ENCODE measurements around the gene ZNF276.
A peak's percentile ranks its signal among the peaks of the same experiment; 100 is the strongest.
"Not testable (repeated sequence)": the region's sequence is repeated elsewhere in the genome, so short reads cannot be mapped to it uniquely, and the experiment has no call there.

The ZNF276 gene, protein sequence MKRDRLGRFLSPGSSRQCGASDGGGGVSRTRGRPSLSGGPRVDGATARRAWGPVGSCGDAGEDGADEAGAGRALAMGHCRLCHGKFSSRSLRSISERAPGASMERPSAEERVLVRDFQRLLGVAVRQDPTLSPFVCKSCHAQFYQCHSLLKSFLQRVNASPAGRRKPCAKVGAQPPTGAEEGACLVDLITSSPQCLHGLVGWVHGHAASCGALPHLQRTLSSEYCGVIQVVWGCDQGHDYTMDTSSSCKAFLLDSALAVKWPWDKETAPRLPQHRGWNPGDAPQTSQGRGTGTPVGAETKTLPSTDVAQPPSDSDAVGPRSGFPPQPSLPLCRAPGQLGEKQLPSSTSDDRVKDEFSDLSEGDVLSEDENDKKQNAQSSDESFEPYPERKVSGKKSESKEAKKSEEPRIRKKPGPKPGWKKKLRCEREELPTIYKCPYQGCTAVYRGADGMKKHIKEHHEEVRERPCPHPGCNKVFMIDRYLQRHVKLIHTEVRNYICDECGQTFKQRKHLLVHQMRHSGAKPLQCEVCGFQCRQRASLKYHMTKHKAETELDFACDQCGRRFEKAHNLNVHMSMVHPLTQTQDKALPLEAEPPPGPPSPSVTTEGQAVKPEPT

DNA sequence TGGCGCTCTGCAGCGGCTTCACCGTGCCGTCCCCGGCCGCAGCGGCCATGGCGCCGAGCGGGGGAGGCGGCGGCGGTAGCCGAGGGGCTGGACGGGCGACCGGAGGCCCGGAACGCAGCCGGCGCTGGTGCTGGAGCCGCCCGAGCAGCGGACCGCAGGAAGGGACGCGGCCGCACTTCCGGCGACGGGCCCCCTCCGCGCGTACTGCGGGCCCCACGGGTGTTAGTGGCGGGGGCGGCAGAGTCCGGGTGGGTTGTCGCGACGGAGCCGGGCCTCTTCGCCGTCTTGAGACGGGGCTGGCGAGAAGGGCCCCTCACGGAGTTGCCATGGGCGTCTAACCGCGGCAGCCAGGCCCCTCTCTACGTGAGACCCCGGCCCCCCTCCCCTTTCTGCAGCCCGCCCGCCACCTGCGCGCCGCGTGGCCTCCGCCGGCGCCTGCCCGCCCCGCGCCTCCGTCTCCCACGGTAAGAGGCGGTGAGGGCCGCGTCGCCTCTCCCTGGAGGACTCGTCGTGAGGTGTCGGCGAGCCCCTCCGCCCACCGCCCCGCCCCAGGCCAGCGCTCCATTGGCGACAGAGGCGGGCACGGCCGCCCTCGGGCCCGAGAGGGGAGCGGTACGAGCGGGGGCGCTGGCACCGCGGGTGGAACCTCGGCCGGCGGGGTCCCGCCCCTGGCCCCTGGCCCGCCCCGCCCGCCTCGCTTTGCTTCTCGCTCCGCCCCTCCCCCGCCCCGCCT is at the start of gene ZNF276, which contains the start of gene VPS9D1:
ZNF276 (plus strand) TSS at position 725 of the 733 bp plus-strand sequence. CDS start 104 bp downstream, outside the sequence.
VPS9D1 (minus strand) TSS at position 86 of the 733 bp plus-strand sequence; CDS start at position 49, 37 bp downstream.
- DNase-seq = peak; percentile 7 to 76

DNA sequence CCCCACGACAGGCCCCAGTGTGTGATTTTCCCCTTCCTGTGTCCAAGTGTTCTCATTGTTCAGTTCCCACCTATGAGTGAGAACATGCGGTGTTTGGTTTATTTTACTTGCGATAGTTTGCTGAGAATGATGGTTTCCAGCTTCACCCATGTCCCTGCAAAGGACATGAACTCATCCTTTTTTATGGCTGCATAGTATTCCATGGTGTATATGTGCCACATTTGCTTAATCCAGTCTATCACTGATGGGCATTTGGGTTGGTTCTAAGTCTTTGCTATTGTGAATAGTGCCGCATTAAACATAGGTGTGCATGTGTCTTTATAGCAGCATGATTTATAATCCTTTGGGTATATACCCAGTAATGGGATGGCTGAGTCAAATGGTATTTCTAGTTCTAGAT is 49.8 kb upstream of the ZNF276 start:
- DNase-seq = not testable (repeated sequence)

DNA sequence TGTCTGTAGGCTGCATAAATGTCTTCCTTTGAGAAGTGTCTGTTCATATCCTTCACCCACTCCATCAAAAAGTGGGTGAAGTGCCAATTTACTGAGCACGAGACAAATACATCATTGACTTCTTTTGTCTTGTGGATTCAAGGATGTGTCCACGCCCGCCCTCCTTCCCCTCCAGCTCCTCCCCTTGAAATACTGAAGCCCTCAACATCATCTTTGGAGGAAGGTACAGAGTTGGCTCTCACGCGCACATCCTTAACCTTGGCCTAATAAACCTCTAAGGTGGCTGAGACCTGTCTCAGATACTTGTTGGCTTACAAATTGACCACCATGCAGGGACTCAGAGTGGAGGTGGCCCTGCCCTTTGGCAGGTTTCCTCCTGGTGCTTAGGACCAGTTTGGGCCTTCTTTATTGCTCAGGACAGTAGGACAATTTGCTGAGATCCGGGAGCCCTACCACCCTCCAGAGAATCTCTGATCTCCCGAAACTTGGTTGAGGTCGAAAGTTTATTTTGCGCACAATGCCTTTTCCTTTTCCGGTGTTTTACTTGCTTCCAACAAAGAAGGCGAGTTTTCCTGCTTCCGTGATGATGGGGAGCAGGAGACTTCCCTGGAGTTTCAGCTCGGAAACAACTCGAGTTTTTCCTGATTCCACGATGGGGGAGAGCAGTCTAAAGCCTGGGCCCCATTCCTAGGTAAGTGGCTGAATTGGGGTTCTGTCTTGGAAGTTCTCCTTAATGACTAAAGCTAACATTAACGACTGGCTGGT is 49.0 kb upstream of the ZNF276 start:
- no peak for DNase-seq

DNA sequence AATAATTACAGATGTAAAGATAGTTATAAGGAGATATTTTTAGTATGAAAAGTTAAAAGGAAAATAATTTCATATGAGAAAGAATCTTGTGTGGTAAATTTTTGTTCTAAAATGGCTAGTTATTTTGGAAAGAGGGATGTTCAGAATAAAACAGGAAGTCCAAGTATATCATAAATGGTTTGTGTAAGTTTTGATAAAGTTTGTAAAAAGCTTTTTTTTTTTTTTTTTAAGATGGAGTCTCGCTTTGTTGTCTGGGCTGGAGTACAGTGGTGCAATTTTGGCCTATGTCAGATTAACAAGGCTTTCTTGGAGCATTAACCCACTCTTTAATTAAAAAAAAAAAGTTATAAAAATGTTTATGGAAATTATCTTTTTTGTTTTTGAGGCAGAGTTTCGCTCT is 43.1 kb upstream of the ZNF276 start:
- DNase-seq = no peak

DNA sequence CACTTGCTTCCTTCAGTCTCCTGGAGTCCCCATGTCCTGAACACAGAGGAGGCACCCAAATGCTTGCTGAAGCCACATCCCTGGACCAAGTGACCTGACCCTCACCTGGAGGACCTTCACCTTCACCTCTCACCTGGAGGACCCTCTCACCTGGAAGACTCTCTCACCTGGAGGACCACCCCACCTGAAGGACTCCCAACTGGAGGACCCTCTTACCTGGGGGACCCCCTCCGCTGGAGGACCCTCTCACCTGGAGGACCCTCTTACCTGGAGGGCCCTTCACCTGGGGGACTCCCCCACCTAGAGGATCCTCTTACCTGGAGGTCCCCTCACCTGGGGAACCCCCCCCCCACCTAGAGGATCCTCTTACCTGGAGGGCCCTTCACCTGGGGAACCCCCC is 35.4 kb upstream of the ZNF276 start:
- no peak for DNase-seq

DNA sequence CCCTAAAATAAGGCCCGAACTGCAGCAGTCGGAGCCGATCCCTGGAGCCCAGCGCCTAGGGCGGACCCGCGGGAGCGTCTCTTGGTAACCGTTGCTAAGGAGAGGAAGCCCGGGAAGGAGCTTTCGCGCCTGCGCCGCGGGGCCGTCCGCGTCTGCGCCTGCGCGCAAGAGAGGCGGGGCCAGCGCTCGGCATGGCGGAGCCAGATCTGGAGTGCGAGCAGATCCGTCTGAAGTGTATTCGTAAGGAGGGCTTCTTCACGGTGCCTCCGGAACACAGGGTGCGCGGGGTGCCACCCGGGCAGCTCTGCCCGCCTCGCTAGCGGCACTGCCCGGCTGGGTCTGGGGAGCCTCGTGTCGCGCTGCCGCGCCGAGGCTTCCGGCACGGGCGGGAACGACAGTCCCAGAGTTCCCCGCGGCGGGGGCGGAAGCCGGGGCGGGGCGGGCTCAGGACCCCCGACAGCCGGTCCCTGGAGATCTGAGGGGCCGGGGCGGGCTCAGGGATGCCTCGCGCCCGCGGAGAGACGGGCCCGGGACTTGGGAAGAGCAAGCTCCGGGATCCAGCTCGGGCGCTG is 34.7 kb upstream of the ZNF276 start, which contains the start of gene CDK10:
CDK10 (plus strand) TSS at position 170 of the 572 bp plus-strand sequence; CDS start at position 192, 22 bp downstream.
- peak; percentile 64 to 89 for DNase-seq

DNA sequence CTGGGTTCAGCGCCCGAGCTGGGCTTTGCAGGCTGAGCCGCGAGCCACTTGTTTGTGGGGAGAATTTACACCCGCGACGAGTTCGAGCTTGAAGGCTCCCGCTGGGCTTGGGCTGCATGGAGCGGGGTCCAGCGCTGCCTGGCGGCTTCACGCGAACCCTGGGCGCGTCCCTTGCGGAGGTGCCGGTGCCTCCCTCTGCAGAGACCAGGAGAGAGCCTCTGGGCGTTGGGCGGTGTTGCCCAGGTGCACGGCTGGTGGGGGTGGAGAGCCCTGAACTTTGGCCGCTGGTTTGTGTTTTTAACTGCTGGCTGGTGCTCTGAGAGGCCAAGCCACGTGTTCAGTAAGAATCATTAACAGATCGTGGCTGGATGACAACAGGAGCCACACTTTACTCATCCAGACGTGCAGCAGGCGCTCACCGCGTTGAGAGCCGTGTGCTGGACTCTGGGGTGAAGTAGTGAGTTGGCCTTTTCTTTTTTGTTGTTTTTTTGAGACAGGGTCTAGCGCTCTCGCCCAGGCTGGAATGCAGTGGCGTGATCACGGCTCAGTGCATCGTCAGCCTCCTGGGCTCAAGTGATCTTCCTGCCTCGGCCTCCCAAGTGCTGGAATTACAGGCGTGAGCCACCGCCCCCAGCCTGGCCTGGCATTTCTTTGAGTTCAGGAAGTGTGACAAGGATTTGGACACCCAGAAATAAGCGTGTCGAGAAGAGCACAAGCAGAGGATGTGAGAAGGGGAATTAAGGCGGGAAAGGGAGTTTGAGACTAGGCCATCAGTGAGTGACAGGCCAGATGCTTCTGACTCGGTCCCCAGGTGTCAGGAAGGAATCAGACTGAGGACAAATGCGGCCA is 34.0 kb upstream of the ZNF276 start:
- DNase-seq = no peak

DNA sequence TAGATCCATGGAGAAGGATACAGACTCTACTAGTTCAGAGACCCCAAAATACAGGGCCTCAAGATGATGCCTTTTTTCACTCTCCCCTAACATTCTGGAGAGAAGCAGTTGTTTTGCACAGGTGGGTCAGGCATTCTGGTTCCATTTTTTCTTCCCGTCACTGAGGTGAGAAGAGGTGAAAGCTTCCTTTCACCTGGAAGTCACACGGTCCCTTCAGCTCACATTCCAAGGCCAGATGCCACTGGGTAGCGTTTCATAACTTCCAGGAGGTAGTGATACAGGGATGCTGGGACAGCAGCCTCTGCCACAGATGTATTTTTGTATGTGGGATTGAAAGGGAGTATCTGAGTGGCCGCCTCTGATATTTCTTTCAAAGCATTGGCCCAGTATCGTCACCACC is 32.9 kb upstream of the ZNF276 start:
- no peak for DNase-seq

DNA sequence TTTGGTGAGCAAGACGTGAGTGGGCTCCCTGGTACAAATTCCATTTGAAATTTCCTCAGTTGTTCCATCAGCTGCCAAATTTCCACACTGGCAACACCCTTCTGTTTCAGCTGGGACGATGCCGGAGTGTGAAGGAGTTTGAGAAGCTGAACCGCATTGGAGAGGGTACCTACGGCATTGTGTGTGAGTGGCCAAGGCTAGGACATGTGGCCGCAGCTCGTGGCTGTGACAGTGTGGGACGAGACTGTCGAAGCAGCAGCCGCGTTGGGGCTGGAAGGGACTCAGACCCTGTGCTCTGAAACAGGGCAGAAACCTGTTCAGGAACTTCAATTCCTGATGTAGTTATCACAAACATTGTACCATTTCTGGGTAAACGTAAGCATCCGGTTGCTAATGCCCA is 32.2 kb upstream of the ZNF276 start:
- no peak for DNase-seq

DNA sequence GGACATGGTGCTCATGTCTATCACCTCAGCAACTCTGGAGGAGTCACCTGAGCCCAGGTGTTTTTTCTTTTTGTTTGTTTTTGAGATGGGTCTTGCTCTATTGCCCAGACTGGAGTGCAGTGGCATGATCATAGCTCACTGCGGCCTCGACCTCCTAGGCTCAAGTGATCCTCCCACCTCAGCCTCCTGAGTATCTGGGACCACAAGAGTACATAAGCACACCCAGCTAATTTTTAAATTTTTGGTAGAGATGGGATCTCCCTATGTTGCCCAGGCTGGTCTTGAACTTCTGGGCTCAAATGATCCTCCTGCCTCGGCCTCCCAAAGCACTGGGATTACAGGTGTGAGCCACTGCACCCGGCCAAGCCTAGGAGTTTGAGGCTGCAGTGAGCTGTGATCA is 31.7 kb upstream of the ZNF276 start:
- DNase-seq = not testable (repeated sequence)

DNA sequence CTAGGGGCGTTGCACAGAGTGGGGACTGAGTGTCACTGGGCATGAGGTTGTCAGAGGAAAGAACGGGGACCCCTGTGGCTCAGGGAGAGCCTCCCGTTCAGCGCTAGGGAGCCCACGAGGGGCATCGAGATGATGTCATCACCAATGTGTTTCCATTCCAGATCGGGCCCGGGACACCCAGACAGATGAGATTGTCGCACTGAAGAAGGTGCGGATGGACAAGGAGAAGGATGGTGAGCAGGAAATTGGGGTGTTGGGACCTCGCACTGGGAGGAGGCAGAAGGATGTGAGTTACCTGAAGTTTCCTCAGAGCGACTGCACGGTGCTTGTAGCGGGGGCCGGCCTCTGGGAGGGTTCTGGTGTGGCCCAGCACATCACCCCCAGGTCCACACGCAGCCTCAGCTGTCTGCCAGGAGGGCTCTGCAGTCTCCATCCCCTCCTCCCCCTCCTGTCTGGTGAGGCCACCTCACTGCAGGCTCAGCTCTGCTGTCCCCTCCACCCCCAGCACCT is 30.9 kb upstream of the ZNF276 start:
- DNase-seq = no peak

DNA sequence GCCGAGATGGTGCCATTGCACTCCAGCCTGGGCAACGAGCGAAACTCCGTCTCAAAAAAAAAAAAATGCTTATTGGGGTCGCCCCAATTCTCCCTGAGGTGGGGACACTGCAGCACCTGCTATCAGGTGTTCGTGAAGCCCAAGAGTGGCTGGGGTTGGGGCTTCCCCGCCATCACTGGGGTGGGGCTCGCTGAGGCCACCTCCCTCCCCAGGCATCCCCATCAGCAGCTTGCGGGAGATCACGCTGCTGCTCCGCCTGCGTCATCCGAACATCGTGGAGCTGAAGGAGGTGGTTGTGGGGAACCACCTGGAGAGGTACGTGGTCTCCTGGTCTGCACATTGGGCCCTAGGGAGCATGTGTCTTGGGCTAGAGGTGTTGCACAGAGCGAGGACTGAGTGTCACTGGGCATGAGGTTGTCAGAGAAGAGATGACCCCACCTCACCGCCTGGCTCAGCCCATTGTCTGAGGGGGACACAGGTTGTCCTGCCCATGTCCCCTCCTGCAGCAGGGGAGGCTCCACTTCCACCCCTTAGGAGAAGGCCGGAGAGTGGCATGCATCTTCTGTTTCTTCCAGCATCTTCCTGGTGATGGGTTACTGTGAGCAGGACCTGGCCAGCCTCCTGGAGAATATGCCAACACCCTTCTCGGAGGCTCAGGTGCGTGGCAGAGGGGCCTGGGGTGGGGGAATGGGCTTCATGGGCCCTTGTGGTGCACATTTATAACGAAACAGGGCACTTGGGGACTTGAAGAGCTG is 29.9 kb upstream of the ZNF276 start:
- no peak for DNase-seq

DNA sequence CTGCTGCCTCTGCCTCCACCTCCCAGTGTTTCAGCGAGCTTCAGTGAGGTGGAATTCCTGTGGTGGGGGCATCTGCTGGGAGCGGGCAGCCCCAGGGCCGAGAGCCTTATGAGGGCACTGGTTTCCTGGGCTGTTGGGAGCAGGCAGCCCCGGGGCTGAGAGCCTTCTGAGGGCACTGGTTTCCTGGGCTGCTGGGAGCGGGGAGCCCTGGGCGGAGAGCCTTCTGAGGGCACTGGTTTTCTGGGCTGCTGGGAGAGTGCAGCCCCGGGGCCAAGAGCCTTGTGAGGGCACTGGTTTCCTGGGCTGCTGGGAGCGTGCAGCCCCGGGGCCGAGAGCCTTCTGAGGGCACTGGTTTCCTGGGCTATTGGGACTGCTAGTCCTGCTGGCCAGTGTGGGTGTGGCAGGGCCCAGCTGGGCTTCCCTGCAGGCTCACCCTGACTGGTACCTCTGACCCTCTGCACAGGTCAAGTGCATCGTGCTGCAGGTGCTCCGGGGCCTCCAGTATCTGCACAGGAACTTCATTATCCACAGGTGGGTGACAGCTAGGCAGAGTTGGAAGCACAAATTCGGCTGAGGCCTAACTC is 29.3 kb upstream of the ZNF276 start:
- DNase-seq = no peak

DNA sequence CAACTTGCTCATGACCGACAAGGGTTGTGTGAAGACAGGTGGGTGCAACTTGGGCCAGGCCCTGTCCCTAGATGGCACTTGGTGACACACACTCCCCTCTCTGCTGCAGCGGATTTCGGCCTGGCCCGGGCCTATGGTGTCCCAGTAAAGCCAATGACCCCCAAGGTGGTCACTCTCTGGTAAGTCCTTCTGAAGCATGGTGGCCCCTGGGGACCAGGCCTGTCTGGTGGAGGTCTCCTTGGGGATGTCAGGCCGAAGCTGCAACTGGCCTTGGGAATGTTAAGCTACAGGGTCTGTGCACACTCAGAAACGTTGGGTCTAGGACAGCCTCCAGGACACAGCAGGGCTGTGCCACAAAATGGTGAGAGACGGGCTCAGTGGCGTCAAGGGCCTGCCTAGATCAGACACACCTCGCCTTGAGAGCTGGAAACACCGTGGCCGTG is 28.0 kb upstream of the ZNF276 start:
- no peak for DNase-seq

DNA sequence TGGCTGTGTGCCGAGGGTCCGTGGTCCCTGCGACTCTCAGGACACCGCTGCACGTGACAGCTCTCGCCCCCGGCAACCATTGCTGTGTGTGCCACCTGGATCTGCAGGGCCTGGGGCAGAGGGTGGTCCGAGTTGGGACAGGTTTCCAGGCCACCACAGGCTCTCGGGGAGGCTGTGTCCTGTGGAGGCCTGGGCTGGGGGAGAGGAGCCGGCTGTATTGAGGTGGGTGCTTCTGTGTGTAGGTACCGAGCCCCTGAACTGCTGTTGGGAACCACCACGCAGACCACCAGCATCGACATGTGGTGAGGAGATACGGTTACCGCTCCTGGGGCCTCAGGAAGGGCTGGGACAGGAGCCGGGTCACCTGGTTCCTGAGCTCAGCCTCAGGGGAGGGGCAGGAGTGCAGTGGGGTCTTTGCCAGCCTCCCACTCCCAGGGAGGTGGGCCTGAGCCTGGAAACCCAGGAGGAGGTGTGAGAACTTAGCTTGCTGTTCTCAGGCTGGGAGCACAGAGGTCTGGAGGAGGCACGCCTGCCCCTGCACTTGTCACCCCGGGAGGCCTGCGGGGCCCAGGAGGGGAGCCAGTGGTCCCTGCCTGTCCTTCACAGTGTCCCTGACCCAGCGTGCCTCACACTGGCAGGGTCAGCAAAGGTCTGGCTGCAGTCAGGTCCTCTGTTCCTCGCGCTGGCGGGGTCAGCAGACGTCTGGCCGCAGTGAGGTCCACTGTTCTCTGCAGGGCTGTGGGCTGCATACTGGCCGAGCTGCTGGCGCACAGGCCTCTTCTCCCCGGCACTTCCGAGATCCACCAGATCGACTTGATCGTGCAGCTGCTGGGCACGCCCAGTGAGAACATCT is 27.2 kb upstream of the ZNF276 start:
- no peak for DNase-seq

DNA sequence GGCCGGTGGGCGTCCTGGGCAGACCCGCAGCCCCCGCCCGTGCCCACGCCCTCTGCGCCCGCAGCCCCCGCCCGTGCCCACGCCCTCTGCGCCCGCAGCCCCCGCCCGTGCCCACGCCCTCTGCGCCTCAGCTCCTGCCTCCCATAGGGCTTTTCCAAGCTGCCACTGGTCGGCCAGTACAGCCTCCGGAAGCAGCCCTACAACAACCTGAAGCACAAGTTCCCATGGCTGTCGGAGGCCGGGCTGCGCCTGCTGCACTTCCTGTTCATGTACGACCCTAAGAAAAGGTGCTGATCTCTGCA is 26.6 kb upstream of the ZNF276 start:
- DNase-seq = not testable (repeated sequence)

DNA sequence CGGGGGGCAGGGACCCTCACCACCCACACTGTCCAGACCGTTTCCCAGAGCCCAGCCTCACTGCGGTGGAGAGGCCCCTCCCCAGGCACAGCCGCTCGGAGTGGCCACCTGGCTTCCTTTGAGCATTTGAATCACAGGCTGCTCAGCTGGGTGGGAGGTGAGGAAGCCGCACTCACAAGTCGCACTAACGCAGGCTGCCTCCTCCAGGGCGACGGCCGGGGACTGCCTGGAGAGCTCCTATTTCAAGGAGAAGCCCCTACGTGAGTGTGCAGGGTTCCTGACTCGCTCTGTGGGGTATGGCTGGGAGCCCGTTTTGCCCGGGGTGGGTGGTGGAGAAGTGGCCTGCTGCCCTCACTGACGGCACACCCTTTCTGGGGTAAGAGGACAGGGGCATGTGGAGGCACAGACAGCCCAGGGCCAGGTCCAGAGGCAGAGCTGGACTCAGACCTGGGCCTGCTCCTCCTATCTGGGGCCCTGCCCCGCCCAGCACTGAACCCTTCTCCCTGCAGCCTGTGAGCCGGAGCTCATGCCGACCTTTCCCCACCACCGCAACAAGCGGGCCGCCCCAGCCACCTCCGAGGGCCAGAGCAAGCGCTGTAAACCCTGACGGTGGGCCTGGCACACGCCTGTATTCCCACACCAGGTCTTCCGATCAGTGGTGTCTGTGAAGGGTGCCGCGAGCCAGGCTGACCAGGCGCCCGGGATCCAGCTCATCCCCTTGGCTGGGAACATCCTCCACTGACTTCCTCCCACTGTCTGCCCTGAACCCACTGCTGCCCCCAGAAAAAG is 26.1 kb upstream of the ZNF276 start:
- DNase-seq = no peak

All from bone marrow (tissue), 2 donors.